ENCODE results near the gene SGSM1. TPM values are rescaled to one million over a fixed set of nuclear protein-coding genes. Genes with fewer than 3 reads are reported as not detected.

The SGSM1 gene
- total RNA-seq, 2 donors from 2014 or later, result 3.6 to 4.6 TPM

DNA sequence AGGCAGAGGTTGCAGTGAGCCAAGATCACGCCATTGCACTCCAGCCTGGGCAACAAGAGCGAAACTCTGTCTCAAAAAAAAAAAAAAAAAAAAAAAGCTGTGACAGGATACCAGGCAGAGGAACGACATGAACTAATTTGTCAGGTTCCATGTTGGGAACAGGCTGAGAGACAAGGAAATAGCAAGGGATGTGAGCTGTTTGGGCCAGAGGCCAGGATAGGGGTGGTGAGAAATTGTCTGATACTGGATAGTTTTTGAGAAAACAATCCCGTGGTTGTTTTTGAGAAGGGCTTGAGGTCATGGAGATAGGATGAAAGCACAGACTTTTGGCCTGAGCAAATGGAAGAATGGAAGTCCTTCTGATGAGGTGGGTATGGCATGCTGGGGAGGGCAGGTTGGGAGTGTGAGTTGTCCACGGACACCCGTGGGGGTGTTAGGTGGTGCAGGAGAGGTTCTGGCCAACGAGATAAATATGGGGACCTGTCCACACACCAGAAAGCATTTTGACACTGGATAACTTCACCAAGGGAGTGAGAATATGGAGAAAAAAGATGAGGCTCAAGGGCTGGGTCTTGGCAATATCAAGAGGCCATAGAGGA lies 45.2 kb upstream of the SGSM1 start:
- WGBS, 2 donors, result 68 to 76% methylated on average over 7 of the region's 7 CpGs
- no peak overlapping the region for H3K4me3 ChIP-seq
- H3K27me3 ChIP-seq, result no peaks in the 10 kb centered on the region
- intact Hi-C loops (cut with DNase I), result loop anchor here (10.0 kb wide), 1 partner anchor 294 kb away; no protein-coding TSS in a partner anchor
- ATAC-seq (no peak), DNase-seq (no peak)
- no peaks in the 10 kb centered on the region for H3K36me3 ChIP-seq (replicated peaks in 1 of 2; ENCODE audit: insufficient read depth in 1 of 2, low read depth in 2 of 2)
- no peak overlapping the region for H3K27ac ChIP-seq
- H3K4me1 ChIP-seq, result no peaks in the 10 kb centered on the region
- TF ChIP-seq POLR2A (IDR thresholded peaks at IDR 0.05), result no peak
- TF ChIP-seq, protein P1, sequence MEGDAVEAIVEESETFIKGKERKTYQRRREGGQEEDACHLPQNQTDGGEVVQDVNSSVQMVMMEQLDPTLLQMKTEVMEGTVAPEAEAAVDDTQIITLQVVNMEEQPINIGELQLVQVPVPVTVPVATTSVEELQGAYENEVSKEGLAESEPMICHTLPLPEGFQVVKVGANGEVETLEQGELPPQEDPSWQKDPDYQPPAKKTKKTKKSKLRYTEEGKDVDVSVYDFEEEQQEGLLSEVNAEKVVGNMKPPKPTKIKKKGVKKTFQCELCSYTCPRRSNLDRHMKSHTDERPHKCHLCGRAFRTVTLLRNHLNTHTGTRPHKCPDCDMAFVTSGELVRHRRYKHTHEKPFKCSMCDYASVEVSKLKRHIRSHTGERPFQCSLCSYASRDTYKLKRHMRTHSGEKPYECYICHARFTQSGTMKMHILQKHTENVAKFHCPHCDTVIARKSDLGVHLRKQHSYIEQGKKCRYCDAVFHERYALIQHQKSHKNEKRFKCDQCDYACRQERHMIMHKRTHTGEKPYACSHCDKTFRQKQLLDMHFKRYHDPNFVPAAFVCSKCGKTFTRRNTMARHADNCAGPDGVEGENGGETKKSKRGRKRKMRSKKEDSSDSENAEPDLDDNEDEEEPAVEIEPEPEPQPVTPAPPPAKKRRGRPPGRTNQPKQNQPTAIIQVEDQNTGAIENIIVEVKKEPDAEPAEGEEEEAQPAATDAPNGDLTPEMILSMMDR (IDR thresholded peaks at IDR 0.05), result no peak
- H3K9me3 ChIP-seq, result no peaks in the 10 kb centered on the region

DNA sequence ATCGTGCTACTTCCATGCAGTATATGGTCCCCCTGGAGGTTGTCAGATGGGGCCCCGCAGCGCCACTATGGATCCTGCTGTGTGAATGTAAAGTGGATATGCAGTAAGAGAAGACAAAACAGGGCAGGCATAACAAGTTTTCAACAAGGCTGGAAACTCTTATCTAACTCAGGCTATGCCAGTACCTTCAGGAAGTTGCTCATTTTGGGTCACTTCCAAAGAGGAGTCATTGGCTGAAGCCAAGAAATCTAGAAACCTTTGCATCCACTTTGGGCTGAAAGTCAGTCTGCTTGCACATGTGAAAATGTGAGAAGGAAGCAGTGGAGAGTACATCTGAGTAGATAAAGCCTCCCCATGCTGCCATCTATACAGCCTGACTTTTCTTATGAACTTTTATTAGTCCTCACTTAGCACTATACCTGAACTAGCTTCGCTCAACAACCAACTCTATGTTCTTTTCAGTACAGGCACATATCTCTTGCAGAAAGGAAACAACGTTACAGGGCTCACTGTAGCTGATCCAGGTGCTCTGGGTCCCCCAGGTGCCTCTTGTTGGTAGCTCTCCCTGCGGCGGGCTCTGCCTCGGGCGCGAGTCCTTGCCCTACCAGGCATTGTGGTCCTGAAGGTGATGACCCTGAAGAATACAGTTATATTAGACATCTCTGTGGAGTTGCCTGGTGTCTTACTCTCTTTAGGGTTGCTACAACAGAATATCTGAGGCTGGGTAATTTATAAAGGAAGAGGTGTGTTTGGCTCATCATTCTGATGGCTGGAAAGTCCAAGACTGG lies 43.9 kb upstream of the SGSM1 start:
- 92 to 93% methylated on average over 10 of the region's 10 CpGs for WGBS, 2 donors
- no peak overlapping the region for H3K27ac ChIP-seq
- no peaks in the 10 kb centered on the region for H3K36me3 ChIP-seq (replicated peaks in 1 of 2; ENCODE audit: insufficient read depth in 1 of 2, low read depth in 2 of 2)
- ATAC-seq (no peak), DNase-seq (no peak)
- no peak overlapping the region for H3K4me3 ChIP-seq
- no peaks in the 10 kb centered on the region for H3K9me3 ChIP-seq
- H3K27me3 ChIP-seq, result no peaks in the 10 kb centered on the region
- H3K4me1 ChIP-seq, result no peaks in the 10 kb centered on the region
- TF ChIP-seq POLR2A (IDR thresholded peaks at IDR 0.05), result no peak
- TF ChIP-seq, protein P1 (IDR thresholded peaks at IDR 0.05), result no peak
- intact Hi-C loops (cut with DNase I), result loop anchor here (10.0 kb wide), 1 partner anchor 293 kb away; no protein-coding TSS in a partner anchor

DNA sequence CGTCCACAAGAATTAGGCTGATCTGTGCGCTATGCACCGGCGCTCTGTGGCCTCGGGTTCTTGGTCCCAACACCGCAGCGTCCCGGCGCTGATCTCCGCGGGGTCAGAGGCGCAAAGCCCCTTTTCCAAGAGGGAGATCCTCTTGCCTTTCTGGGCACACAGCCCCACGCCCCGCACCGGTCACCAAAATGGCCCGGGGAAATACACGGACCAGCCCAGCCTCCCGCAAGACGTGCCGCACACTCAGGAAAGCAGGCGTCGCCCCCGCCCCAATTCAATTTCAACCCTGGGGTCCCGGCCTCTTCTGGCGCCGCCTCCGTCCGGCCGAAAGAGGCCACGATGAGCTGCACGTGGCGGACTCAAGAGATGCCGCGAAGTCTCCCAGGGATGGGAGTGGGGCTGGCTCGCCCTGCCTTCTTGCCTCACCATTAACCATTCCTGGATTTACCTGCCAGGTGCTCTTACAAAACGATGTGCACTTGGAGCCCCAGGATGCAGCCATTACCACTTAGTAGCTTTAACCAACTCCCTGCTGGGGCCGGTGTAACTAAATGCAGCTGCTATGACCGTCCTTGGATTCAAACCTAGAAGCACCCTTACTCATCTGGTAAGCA lies 42.0 kb upstream of the SGSM1 start:
- no peaks in the 10 kb centered on the region for H3K9me3 ChIP-seq
- H3K36me3 ChIP-seq (replicated peaks in 1 of 2; ENCODE audit: insufficient read depth in 1 of 2, low read depth in 2 of 2), result no peaks in the 10 kb centered on the region
- no peak for DNase-seq
- TF ChIP-seq POLR2A (IDR thresholded peaks at IDR 0.05), result no peak
- TF ChIP-seq, protein P1 (IDR thresholded peaks at IDR 0.05), result no peak
- no peaks in the 10 kb centered on the region for H3K27me3 ChIP-seq
- no peaks in the 10 kb centered on the region for H3K4me1 ChIP-seq
- no peak for ATAC-seq
- no peak overlapping the region for H3K27ac ChIP-seq
- 66 to 72% methylated on average over 24 to 38 of the region's 38 CpGs for WGBS, 2 donors
- intact Hi-C loops (cut with DNase I), result loop anchor here (10.0 kb wide), 1 partner anchor 291 kb away; no protein-coding TSS in a partner anchor
- no peak overlapping the region for H3K4me3 ChIP-seq

DNA sequence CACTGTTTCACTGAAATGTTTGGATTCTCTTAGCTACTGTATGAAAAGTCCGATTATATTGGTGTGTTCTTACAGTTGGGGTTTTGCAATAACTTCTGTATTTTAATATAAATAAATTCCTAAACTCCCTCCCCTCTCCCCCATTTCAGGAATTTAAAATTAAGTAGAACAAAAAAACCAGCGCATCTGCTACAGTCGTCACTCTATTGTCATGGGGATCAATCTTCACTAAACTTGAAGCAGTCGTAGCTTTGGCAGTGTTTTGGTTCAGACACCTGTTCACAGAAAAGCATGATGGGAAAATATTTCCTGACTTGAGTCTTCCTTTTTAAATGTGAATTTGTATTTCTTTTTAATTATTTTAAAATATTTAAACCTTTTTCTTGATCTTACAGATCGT lies 40.8 kb upstream of the SGSM1 start:
- H3K27ac ChIP-seq, result no peak overlapping the region
- H3K4me1 ChIP-seq, result no peaks in the 10 kb centered on the region
- 52 to 53% methylated on average over 5 of the region's 5 CpGs for WGBS, 2 donors
- H3K9me3 ChIP-seq, result no peaks in the 10 kb centered on the region
- TF ChIP-seq, protein P1 (IDR thresholded peaks at IDR 0.05), result no peak
- no peak for TF ChIP-seq POLR2A (IDR thresholded peaks at IDR 0.05)
- H3K27me3 ChIP-seq, result no peaks in the 10 kb centered on the region
- ATAC-seq (no peak), DNase-seq (no peak)
- H3K4me3 ChIP-seq, result no peak overlapping the region
- intact Hi-C loops (cut with DNase I), result loop anchor here (10.0 kb wide), 1 partner anchor 290 kb away; no protein-coding TSS in a partner anchor
- no peaks in the 10 kb centered on the region for H3K36me3 ChIP-seq (replicated peaks in 1 of 2; ENCODE audit: insufficient read depth in 1 of 2, low read depth in 2 of 2)
